SK-N-SH (cell line): ENCODE data around the gene UGT2B15. TPM values are rescaled to one million over a fixed set of nuclear protein-coding genes. Genes with fewer than 3 reads are reported as not detected.
A peak's percentile ranks its signal among the peaks of the same experiment; 100 is the strongest.
"Not testable (repeated sequence)": the region's sequence is repeated elsewhere in the genome, so short reads cannot be mapped to it uniquely, and the experiment has no call there.

Experiments used
- CTCF ChIA-PET: fragments of 300-600, 350-600 bp; formaldehyde crosslinking; extraction: SDS; loops from one replicate; lab custom pipeline; 2021; lab: Yijun Ruan, JAX
- POLR2A ChIA-PET: fragments of 350-600 bp; sonication (Branson Sonifier 250); formaldehyde crosslinking; extraction: SDS; loops from one replicate; lab custom pipeline; 2020; ENCODE audit warnings: antibody characterized with exemption, inconsistent platforms; lab: Yijun Ruan, JAX
- DNase-seq: peaks from one replicate; pipeline ENCODE4 v3.0.0; 2012
- H2AFZ ChIP-seq: fragments of 200-600 bp; sonication (generic); 2 replicates; pipeline ENCODE4 v1.8.1; 2016; ENCODE audit warnings: antibody characterized with exemption, mild to moderate bottlenecking, low read depth
- H3F3A ChIP-seq: fragments of 200-600 bp; sonication (generic); replicated peaks from 2 replicates; pipeline ENCODE3; 2016; ENCODE audit warnings: antibody characterized with exemption, mild to moderate bottlenecking; ENCODE audit not compliant: insufficient read depth
- H3K27ac ChIP-seq, 2 experiments: fragments of 200-500 bp in 1 of 2; fragments of 200-600 bp in 1 of 2; sonication (Bioruptor generic) in 1 of 2; sonication (generic), shearing (Covaris generic) in 1 of 2; 2 replicates each; pipeline versions ENCODE4 v1.5.1 to v1.6.1; 2014 to 2016; ENCODE audit warnings: low read depth in 2 of 2, inconsistent platforms in 1 of 2, low read length in 1 of 2, mild to moderate bottlenecking in 1 of 2, mixed read lengths in 1 of 2
- H3K27me3 ChIP-seq: fragments of 200-600 bp; sonication (generic), shearing (Covaris generic); 2 replicates; pipeline ENCODE4 v1.6.1; 2016; ENCODE audit warnings: mixed run types; ENCODE audit not compliant: insufficient read depth
- H3K36me3 ChIP-seq, 2 experiments: fragments of 200-500 bp in 1 of 2; fragments of 200-600 bp in 1 of 2; sonication (Bioruptor generic) in 1 of 2; sonication (generic) in 1 of 2; replicated peaks in 1 of 2; 2 replicates each; pipeline versions ENCODE3 to v1.5.1; 2014 to 2016; ENCODE audit warnings: low read length in 1 of 2, mild to moderate bottlenecking in 1 of 2; ENCODE audit not compliant: insufficient read depth in 2 of 2, control insufficient read depth in 1 of 2
- H3K4me1 ChIP-seq, 2 experiments: fragments of 200-500 bp in 1 of 2; fragments of 200-600 bp in 1 of 2; sonication (Bioruptor generic) in 1 of 2; sonication (generic), shearing (Covaris generic) in 1 of 2; 2 replicates each; pipeline versions ENCODE4 v1.5.1 to v1.6.1; 2014 to 2016; ENCODE audit warnings: low read depth in 1 of 2, low read length in 1 of 2, mixed run types in 1 of 2; ENCODE audit not compliant: insufficient read depth in 2 of 2, control insufficient read depth in 1 of 2
- H3K4me2 ChIP-seq: fragments of 200-600 bp; sonication (generic), shearing (Covaris generic); 2 replicates; pipeline ENCODE4 v1.6.1; 2017; ENCODE audit warnings: mixed run types
- H3K4me3 ChIP-seq, 2 experiments: fragments of 200-500 bp in 1 of 2; fragments of 200-600 bp in 1 of 2; sonication (Bioruptor generic) in 1 of 2; sonication (generic), shearing (Covaris generic) in 1 of 2; 2 replicates each; pipeline versions ENCODE4 v1.5.1 to v1.8.1; 2014 to 2016; ENCODE audit warnings: low read depth in 2 of 2, inconsistent platforms in 1 of 2, low read length in 1 of 2, mild to moderate bottlenecking in 1 of 2, mixed read lengths in 1 of 2, moderate library complexity in 1 of 2
- H3K79me2 ChIP-seq: fragments of 200-600 bp; sonication (generic); 2 replicates; pipeline ENCODE4 v1.8.1; 2017; ENCODE audit warnings: mild to moderate bottlenecking; ENCODE audit not compliant: insufficient read depth
- H3K9ac ChIP-seq: fragments of 200-600 bp; sonication (generic); 2 replicates; pipeline ENCODE4 v1.6.1; 2017; ENCODE audit warnings: mixed run types
- H3K9me2 ChIP-seq: fragments of 200-600 bp; sonication (generic); 2 replicates; pipeline ENCODE4 v1.6.1; 2017; ENCODE audit warnings: mixed run types
- H3K9me3 ChIP-seq: fragments of 200-600 bp; sonication (generic); 2 replicates; pipeline ENCODE4 v1.6.1; 2017; ENCODE audit warnings: mixed run types, mild to moderate bottlenecking, moderate library complexity
- H4K20me1 ChIP-seq: fragments of 200-600 bp; sonication (generic); 2 replicates; pipeline ENCODE4 v1.6.1; 2017; ENCODE audit warnings: mild to moderate bottlenecking, mixed run types; ENCODE audit not compliant: insufficient read depth
- CTCF ChIP-seq: fragments of 200-600 bp; sonication (generic); IDR thresholded peaks from 2 replicates; pipeline ENCODE4 v1.6.1; 2017; ENCODE audit warnings: antibody characterized with exemption, mild to moderate bottlenecking, moderate library complexity
- SMC3 ChIP-seq: IDR thresholded peaks from 2 replicates; pipeline ENCODE4 v1.6.1; 2012; ENCODE audit warnings: low read depth, low read length, improper control_type of control experiment
- WGBS: methylation state at CpG from one replicate; pipeline ENCODE4 v1.1.6; 2017; ENCODE audit warnings: low lambda C conversion rate; 5-methylcytosine and 5-hydroxymethylcytosine counted together
- polyA plus RNA-seq, 3 experiments: library from polyadenylated mRNA; depleted of rRNA; stranded (reverse); fragments of >200 nt; gene quantifications; 2 replicates each; pipeline ENCODE4 v1.2.3, GENCODE V29; 2012

Gene UGT2B15
- polyA plus RNA-seq, 1 of the 3 experiments (the other 2 are of a cell fraction) = not detected

- Histone ChIP-seq H3K4me2 (no peak overlapping the region), H3K79me2 (no peaks in the 10 kb centered on the region), H2AFZ (no peak overlapping the region), H3K27me3 (no peaks in the 10 kb centered on the region), H4K20me1 (no peaks in the 10 kb centered on the region), H3K27ac (no peak overlapping the region), H3K4me3 (no peak overlapping the region), H3K4me1 (no peaks in the 10 kb centered on the region), H3K36me3 (no peaks in the 10 kb centered on the region), H3K9me2 (no peaks in the 10 kb centered on the region), H3K9ac (no peak overlapping the region), H3F3A (no peaks in the 10 kb centered on the region), H3K9me3 (no peaks in the 10 kb centered on the region)
- TF ChIP-seq CTCF (peak; percentile 21; the same call in 1 of the 2 replicates), SMC3 (no peak)
- CTCF ChIA-PET = no interaction called here
- POLR2A ChIA-PET = no interaction called here
- DNase-seq = no peak
- 12% methylated on average over 7 of the region's 7 CpGs for WGBS
These were observed 2.7 kb upstream of the UGT2B15 start for GRCh38 chr4:68673143-68673542.

GRCh38 chr4:68671217-68671616 is 765 bp upstream of the UGT2B15 start:
- H3F3A ChIP-seq, H4K20me1 ChIP-seq, H3K4me3 ChIP-seq, CTCF ChIA-PET, H3K4me1 ChIP-seq, H2AFZ ChIP-seq, H3K79me2 ChIP-seq, H3K4me2 ChIP-seq, H3K9ac ChIP-seq, H3K27ac ChIP-seq, H3K36me3 ChIP-seq, POLR2A ChIA-PET, DNase-seq, H3K27me3 ChIP-seq, H3K9me3 ChIP-seq, H3K9me2 ChIP-seq: not testable (repeated sequence)

- H4K20me1 ChIP-seq, H3K4me2 ChIP-seq, H3F3A ChIP-seq, H3K79me2 ChIP-seq, H3K4me1 ChIP-seq, CTCF ChIA-PET, H2AFZ ChIP-seq, H3K9ac ChIP-seq, POLR2A ChIA-PET, H3K4me3 ChIP-seq, H3K9me3 ChIP-seq, H3K27ac ChIP-seq, DNase-seq, H3K36me3 ChIP-seq, H3K27me3 ChIP-seq, H3K9me2 ChIP-seq: not testable (repeated sequence)
These were observed 1.8 kb downstream of the UGT2B15 start for GRCh38 chr4:68668537-68669163.

- H3K79me2 ChIP-seq, H3K4me1 ChIP-seq, H3K4me3 ChIP-seq, H3F3A ChIP-seq, H3K9me2 ChIP-seq, H3K27ac ChIP-seq, H3K36me3 ChIP-seq, H4K20me1 ChIP-seq, H3K9me3 ChIP-seq, DNase-seq, H3K9ac ChIP-seq, H2AFZ ChIP-seq, CTCF ChIA-PET, H3K27me3 ChIP-seq, POLR2A ChIA-PET, H3K4me2 ChIP-seq: not testable (repeated sequence)
These were observed 2.9 kb downstream of the UGT2B15 start for GRCh38 chr4:68667551-68667950.

- H3K27me3 ChIP-seq, H3K4me3 ChIP-seq, H4K20me1 ChIP-seq, H2AFZ ChIP-seq, H3K4me1 ChIP-seq, CTCF ChIA-PET, H3K36me3 ChIP-seq, H3K9me3 ChIP-seq, H3K9ac ChIP-seq, POLR2A ChIA-PET, H3K4me2 ChIP-seq, H3K27ac ChIP-seq, DNase-seq, H3F3A ChIP-seq, H3K79me2 ChIP-seq, H3K9me2 ChIP-seq: not testable (repeated sequence)
- WGBS = 27% methylated on average over 3 of the region's 3 CpGs
These were observed 5.7 kb downstream of the UGT2B15 start for GRCh38 chr4:68664721-68665120.

GRCh38 chr4:68662836-68663574 is 7.4 kb downstream of the UGT2B15 start:
- H3K9me2 ChIP-seq, H2AFZ ChIP-seq, H3K4me1 ChIP-seq, H3K9me3 ChIP-seq, H3K27ac ChIP-seq, H3K27me3 ChIP-seq, H4K20me1 ChIP-seq, H3K9ac ChIP-seq, CTCF ChIA-PET, H3K36me3 ChIP-seq, H3F3A ChIP-seq, DNase-seq, POLR2A ChIA-PET, H3K4me2 ChIP-seq, H3K79me2 ChIP-seq, H3K4me3 ChIP-seq: not testable (repeated sequence)
- no CpG with 5 or more reads among the region's 1 CpG for WGBS
